HFFc6 (cell line): ENCODE measurements around the gene AP2A1. TPM values are rescaled to one million over a fixed set of nuclear protein-coding genes. Genes with fewer than 3 reads are reported as not detected.

Source experiments
- DNase-seq: peaks from one replicate; pipeline ENCODE4 v3.0.0-alpha.2; 2018
- H3K27ac Mint-ChIP-seq: 2 replicates; pipeline ENCODE4 v1.8.0; 2020; ENCODE audit warnings: mild to moderate bottlenecking, mixed read lengths
- H3K27me3 Mint-ChIP-seq: 2 replicates; pipeline ENCODE4 v1.8.0; 2021; ENCODE audit warnings: mild to moderate bottlenecking, moderate library complexity, mixed read lengths; ENCODE audit not compliant: insufficient read depth
- H3K36me3 Mint-ChIP-seq: 2 replicates; pipeline ENCODE4 v1.8.0; 2021; ENCODE audit warnings: low read depth, mixed read lengths
- H3K4me1 Mint-ChIP-seq: 2 replicates; pipeline ENCODE4 v1.8.0; 2020; ENCODE audit warnings: low read depth, mixed read lengths
- H3K4me3 Mint-ChIP-seq: 2 replicates; pipeline ENCODE4 v1.8.0; 2020; ENCODE audit warnings: mild to moderate bottlenecking, moderate library complexity, mixed read lengths
- H3K9me3 Mint-ChIP-seq: 2 replicates; pipeline ENCODE4 v1.8.0; 2020; ENCODE audit warnings: mild to moderate bottlenecking, mixed read lengths
- total RNA-seq, 6 experiments: library from RNA; stranded (reverse); fragmentation: NEBNext Ultra II Directional; extraction: Animal tissue kit (Norgen Biotek cat#: 25700); gene quantifications; 2 replicates in 1 of 6; 3 replicates in 5 of 6; pipeline ENCODE4 v1.2.3, GENCODE V29; 2021
- TF ChIP-seq, protein P1 (sequence below): fragments of 200-600 bp; sonication (generic); IDR thresholded peaks from 2 replicates; pipeline ENCODE4 v1.5.0; 2021; ENCODE audit warnings: antibody characterized with exemption, mild to moderate bottlenecking

The AP2A1 gene
- total RNA-seq, 6 experiments from 2014 or later, result 145 to 177 (median 162) TPM

DNA sequence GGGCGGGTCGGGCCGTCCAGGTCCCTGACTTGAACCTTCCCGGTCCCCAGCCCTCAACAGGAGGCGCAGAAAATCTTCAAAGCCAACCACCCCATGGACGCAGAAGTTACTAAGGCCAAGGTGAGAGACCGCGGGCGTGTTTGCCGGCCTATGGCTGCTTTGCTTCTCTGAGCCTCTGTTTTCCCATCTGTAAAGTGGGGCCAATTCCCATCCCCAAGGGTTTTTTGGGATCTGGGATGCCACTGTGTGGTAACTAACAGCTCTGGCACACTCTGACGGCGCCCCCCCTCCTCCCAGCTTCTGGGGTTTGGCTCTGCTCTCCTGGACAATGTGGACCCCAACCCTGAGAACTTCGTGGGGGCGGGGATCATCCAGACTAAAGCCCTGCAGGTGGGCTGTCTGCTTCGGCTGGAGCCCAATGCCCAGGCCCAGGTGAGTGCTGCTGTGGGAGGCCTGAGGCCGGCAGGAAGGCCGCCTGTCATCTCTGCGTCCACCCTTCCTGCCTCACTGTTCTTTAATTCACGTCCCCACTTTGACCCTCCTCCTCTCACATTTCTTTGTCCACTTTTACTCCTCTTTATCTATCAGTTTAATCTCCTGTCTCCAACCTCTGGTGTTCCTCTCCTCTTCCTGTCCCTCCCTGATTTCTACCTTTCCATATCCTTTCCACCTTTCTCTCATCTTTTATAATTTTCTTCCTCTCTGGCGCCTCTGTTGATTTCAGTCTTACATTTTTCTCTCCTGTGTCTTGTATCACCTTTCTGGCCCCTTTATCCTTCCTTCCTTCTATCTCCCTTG is 39.2 kb downstream of the AP2A1 start:
- peaks cover 17% of the 10 kb centered on the region for H3K36me3 Mint-ChIP-seq
- H3K4me3 Mint-ChIP-seq, result no peak overlapping the region
- no peak overlapping the region; the same call in 1 of the 2 replicates for H3K27ac Mint-ChIP-seq
- peaks cover 9% of the 10 kb centered on the region for H3K27me3 Mint-ChIP-seq
- peaks cover 20% of the 10 kb centered on the region for H3K4me1 Mint-ChIP-seq
- no peaks in the 10 kb centered on the region for H3K9me3 Mint-ChIP-seq
- no peak for DNase-seq
- TF ChIP-seq, protein P1, sequence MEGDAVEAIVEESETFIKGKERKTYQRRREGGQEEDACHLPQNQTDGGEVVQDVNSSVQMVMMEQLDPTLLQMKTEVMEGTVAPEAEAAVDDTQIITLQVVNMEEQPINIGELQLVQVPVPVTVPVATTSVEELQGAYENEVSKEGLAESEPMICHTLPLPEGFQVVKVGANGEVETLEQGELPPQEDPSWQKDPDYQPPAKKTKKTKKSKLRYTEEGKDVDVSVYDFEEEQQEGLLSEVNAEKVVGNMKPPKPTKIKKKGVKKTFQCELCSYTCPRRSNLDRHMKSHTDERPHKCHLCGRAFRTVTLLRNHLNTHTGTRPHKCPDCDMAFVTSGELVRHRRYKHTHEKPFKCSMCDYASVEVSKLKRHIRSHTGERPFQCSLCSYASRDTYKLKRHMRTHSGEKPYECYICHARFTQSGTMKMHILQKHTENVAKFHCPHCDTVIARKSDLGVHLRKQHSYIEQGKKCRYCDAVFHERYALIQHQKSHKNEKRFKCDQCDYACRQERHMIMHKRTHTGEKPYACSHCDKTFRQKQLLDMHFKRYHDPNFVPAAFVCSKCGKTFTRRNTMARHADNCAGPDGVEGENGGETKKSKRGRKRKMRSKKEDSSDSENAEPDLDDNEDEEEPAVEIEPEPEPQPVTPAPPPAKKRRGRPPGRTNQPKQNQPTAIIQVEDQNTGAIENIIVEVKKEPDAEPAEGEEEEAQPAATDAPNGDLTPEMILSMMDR, result no peak

DNA sequence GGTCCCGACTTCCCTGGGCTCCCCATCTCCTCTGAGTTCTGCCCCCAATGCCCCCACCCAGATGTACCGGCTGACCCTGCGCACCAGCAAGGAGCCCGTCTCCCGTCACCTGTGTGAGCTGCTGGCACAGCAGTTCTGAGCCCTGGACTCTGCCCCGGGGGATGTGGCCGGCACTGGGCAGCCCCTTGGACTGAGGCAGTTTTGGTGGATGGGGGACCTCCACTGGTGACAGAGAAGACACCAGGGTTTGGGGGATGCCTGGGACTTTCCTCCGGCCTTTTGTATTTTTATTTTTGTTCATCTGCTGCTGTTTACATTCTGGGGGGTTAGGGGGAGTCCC is 39.8 kb downstream of the AP2A1 start:
- Mint-ChIP-seq H3K4me3 (no peak overlapping the region), H3K27me3 (peaks cover 11% of the 10 kb centered on the region), H3K36me3 (peaks cover 17% of the 10 kb centered on the region), H3K9me3 (no peaks in the 10 kb centered on the region), H3K27ac (no peak overlapping the region; the same call in 1 of the 2 replicates), H3K4me1 (peaks cover 20% of the 10 kb centered on the region)
- TF ChIP-seq, protein P1, result no peak
- no peak for DNase-seq

- no peak for DNase-seq
- Mint-ChIP-seq H3K27ac (no peak overlapping the region; the same call in 1 of the 2 replicates), H3K4me3 (no peak overlapping the region), H3K4me1 (peaks cover 22% of the 10 kb centered on the region), H3K36me3 (peaks cover 14% of the 10 kb centered on the region), H3K9me3 (no peaks in the 10 kb centered on the region), H3K27me3 (peaks cover 11% of the 10 kb centered on the region)
- TF ChIP-seq, protein P1, result no peak
Observed at GRCh38 chr19:49807058-49807903, 40.5 kb downstream of the AP2A1 start.

- Mint-ChIP-seq H3K36me3 (peaks cover 11% of the 10 kb centered on the region), H3K4me3 (peak overlapping the region; percentile 89; the same call in 1 of the 2 replicates), H3K27me3 (peaks cover 11% of the 10 kb centered on the region), H3K4me1 (peaks cover 26% of the 10 kb centered on the region), H3K9me3 (no peaks in the 10 kb centered on the region), H3K27ac (peak overlapping the region; percentile 82; the same call in 1 of the 2 replicates)
- no peak for DNase-seq
- TF ChIP-seq, protein P1, result no peak
Observed at GRCh38 chr19:49807904-49808675, 41.3 kb downstream of the AP2A1 start.

GRCh38 chr19:49808711-49809159 is 41.9 kb downstream of the AP2A1 start:
- Mint-ChIP-seq H3K27me3 (peaks cover 11% of the 10 kb centered on the region), H3K36me3 (peaks cover 6% of the 10 kb centered on the region), H3K27ac (peak overlapping the region; percentile 82), H3K4me1 (peaks cover 27% of the 10 kb centered on the region), H3K9me3 (no peaks in the 10 kb centered on the region), H3K4me3 (peak overlapping the region; percentile 89)
- TF ChIP-seq, protein P1, result no peak
- peak; percentile 57 for DNase-seq
